HG03521 (cell line): ENCODE results near the gene TRMT2A.

Experiments used
- ATAC-seq: cut with Tn5 transposase; IDR thresholded peaks from one replicate; pipeline ENCODE4 v1.9.1; 2021; ENCODE audit warnings: mild to moderate bottlenecking, moderate library complexity; ENCODE audit not compliant: unreplicated experiment

The TRMT2A gene

DNA sequence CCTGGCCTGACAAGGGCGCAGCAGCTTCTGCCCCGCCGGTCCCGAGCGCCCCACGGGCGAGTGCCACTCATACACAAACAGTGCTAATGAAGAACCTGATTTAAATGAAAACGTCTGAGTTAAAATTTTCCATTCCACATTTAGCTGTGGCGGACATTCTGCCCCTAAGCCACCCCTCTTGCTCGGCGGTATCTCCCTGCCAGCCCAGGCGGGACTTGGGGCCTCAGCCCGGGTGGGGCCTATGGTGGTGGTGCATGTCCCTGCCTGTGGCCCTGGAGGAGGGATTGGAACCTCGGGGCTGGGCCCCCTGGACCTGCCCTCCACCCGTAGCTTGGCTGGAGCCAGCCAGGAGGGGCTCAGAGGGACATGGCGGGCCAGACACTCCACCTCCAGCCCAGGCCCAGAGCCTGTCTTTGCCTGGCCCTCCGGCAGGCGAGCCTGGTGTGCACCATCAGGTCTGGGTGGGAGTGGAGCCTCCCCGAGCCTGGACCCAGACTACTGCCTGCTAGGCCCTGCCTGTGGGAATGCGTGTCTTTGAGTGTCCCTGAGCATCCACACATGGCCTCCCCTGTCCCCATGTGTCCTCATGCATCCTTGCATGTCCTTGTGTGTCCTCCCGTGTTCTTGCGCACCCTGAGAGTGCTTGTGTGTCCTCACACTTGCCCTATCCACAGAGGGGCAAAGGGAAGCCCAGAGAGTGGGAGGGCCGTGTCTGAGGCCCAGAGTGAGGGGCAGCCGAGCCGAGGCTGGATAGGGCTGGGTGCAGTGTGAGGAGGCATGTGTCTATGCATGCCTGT is 19.0 kb upstream of the TRMT2A start:
- ATAC-seq, result no peak

DNA sequence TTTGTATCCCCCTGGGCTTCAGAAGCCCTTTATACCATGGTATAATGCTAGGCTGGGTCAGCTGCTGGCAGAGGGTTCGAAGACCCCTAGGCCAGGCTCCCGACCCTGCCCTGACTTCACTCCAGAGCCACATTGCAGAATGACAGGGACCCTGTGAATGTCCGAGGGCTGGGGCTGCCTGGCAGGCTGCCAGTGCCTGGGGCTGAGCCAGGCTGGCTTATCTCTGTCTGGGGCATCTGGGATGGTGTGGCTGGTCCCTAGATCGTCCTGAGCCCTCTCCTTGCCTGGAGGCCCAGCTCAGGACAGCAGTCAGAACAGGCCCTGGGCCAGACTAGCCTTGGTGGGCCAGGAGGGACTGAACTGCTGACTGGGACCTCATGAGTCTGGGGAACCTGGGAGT is 18.2 kb upstream of the TRMT2A start:
- ATAC-seq, result no peak

DNA sequence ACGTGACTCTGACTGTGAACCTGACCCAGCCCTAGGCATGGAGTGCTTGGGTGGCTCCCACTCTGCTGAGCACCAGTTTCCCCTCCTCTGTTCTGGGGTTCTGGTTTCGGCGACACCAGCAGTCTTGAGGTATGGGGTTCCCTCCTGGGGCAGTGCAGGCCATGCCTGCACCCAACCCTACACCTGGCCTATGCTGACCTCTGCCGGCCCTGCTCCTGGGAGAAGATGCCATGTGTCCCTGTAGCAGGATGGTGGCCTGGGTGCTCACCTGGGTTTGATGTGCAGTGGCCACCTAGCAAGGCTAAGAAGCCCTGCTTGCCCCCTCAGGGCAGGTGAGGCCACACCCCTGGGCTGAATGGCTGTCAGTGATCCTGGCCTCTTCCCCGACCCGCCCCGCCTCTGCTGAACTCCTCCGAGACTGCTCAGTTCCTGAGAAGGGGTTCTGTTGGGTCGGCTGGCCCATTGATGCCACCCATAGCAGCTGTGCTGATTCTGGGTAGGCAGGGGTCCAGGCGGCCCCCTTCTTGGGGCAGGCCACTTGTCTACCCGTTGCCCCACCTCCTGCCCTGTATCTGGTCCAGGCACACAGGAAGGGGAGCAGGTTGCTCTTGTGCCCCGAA is 17.0 kb upstream of the TRMT2A start:
- no peak for ATAC-seq

DNA sequence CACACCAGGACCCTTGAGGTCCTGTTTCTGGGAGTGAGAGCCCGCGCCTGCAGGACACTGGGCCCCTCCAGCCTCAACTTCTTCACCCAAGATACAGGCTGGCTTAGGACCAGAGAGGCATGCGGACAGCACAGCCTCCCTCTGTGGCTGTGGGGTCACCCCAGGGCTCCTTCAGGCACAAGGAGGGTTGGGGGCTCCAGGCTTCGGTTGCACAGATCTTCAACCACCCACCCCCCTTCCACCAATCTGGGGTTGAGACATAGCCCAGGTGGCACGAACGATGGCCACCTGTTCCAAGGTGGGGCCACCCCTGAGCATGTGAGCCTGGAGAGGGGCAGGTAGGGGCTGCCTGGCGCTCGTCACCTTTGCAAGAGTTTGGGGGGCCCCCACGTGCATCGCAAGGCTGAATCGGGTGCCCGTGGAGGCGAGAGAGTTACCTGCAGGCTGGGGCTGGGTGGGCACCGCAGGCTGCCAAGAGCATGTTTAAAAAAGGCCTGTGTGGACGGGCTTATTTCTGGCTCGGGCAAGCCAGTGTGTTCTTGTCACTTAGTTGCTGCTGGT is 15.7 kb upstream of the TRMT2A start:
- no peak for ATAC-seq

DNA sequence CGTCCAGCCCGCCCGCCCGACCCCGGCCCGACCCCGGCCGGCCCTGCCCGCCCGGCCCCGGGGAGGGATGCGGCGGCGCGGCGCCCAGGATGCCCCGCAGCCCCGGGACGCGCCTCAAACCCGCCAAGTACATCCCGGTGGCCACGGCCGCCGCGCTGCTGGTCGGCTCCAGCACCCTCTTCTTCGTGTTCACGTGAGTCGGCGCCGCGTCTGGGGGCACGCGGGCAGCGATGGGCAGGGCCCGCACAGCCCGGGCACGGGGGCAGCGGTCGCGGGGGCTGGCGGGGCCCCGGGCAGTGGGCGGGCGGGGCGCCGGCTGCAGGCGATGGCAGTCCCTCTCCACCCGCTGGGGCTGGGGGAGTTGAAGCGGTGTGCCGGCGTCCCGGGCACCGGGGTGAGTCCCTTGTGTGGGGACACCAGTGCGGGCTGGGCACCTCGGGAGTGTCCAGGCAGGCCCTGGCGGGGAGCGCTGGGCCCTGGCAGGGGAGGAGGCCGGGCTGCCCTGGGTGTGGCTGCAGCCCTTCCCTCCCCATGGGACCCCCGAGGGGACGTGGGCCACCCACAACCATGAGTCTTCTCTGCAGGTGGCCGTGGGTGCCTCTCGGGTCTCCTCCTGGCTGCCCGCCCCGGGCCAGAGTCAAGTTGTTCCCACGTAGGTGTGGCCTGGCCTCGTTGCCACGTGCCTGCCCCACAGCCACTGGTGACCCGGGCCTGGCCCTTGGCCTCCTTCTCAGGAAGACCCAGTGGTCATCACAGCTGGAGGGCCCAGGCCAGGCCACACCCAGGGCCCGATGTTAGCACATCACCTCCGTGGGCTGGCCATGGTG is 15.0 kb upstream of the TRMT2A start:
- no peak for ATAC-seq

DNA sequence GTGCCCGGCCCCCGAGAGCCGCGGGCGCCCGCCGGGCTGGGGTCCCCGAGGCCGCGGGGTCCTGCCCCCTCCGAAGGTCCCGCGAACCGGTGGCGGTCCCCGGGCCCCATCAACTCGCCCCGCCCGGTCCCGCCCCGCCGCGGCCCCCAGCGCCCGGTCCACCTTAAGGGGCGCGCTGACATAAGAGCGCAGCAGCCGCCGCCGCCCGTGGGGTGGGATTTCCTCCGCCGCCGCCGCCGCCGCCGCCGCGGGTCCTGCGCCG is 14.5 kb upstream of the TRMT2A start, which contains the start of gene ZDHHC8:
TSS of gene ZDHHC8 (plus strand) at position 208 of the 262 bp plus-strand sequence. CDS start 144 bp downstream, outside the sequence.
- peak; percentile 37 for ATAC-seq

DNA sequence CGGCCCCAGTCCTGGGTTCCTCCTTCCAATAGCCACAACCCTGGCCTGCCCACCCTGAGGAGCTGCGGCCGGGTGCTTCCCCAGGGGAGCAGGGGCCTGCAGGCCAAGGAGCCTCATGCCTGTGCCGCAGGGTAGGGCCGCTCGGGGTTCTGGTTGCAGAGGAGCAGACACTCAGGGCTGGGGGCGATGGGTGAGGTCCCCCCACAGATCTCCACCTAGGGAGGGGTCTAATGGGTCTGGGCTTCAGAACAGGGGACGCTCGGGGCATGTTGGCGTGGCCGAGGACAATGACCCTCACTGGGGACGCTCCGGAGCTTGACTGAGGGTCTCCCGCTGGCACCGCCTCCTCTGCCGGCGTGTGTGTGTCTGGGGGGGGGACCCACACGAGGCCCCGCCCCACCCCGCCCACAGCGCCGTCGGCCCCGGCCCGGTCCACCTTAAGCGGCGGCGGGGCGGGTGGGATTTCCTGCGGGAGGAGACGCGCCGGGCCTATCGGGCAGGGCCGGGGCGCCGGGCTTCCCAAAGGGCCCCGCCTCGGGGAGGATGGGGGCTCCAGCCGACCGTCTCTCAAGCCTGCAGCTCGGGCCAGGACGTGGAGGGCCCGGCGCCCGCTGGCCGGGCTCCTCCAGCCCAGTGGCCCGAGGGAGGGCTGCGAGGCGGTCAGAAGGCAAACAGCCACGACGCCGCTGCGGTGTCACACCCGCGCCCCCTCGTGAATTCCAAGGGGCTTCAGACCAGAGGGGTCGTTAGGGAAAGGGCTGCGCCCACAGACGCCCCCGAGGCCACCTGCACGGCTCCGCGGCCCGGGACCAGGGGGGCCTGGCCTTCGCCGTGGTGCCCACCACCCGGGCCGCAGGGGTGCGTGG is 13.9 kb upstream of the TRMT2A start:
- peak; percentile 39 for ATAC-seq

DNA sequence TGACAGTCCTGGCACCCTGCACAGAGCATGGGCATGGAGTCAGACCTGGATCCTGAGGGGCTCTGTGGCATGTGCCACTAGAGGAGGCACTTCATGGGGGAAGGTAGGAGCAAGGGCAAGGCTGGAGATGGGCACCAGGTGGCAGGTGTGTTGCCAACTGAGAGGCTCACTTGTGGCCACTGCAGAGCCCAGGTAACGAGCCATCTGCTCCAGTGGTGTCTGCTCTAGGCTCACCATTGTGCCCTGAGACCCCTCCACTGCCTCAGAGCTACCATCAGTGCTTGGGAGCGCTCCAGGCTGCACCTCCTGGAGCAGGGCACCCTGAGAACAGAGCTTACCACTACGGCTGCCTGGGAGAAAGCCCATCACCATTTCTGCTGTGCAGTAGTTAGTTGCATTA is 13.3 kb upstream of the TRMT2A start:
- no peak for ATAC-seq

DNA sequence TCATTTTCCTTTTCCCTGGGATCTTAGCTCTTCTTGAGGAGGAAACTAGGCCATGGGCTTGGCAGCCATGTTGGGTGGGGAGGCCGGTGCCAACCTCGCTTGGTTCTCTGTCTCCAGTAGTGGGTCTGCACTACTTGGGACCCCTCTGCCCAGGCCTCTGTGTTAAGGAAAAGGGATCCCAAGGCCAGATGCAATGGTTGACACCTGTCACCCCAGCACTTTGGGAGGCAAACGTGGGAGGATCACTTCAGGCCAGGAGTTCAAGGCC is 12.7 kb upstream of the TRMT2A start:
- no peak for ATAC-seq

DNA sequence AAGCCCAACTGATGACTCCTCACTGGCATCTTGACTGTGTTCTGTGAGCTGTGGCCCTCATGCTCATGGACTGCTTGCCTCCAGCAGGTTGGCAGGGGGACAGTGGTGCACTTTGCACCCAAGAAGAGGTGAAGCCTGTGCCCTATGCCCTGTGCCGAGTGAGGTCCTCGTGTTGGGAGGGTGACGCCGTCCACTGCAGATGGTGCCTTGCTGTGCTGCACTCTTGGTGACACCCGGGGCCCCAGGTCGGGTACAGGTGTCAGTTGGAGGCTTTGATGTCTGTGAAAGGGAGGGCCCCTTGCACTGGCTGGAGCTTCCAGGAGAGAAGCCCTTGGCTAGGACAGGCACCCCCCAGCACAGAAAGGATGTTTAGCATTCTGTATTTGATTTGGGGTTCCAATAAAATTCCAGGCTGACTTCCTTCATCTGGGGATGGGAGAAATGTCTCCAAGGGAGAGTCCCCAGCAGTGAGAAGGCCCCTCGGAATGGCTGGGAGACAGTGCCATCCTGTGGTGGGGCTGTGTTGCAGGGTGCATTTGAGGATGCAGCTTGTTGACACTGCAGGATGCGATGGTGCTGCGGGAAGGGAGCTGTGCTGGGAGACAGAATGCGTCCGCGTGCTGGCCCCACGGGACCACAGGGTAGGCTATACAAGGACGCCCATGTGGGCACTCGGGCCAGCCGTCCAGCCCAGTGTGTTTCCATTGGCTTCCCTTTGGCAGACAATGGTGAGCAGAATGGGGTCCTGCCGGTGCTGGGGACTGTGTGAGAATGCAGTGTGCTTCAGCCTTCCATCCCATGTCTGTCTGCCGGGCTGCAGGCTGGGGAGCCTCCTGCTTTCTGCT is 12.1 kb upstream of the TRMT2A start:
- ATAC-seq, result no peak

DNA sequence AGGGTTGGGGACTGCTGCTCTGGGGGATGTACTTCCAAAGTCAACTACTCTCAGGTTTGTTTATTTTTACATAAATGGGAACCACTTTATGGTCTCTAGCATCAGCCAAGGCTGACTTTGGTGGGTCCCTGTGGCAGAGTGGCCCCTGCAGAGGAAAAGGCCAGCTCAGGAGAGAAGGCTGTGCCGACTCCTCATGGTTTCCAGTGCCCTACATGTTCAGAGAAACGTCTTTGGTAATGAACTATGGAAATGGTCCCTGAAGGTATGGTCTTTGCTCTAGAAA is 11.5 kb upstream of the TRMT2A start:
- no peak for ATAC-seq

DNA sequence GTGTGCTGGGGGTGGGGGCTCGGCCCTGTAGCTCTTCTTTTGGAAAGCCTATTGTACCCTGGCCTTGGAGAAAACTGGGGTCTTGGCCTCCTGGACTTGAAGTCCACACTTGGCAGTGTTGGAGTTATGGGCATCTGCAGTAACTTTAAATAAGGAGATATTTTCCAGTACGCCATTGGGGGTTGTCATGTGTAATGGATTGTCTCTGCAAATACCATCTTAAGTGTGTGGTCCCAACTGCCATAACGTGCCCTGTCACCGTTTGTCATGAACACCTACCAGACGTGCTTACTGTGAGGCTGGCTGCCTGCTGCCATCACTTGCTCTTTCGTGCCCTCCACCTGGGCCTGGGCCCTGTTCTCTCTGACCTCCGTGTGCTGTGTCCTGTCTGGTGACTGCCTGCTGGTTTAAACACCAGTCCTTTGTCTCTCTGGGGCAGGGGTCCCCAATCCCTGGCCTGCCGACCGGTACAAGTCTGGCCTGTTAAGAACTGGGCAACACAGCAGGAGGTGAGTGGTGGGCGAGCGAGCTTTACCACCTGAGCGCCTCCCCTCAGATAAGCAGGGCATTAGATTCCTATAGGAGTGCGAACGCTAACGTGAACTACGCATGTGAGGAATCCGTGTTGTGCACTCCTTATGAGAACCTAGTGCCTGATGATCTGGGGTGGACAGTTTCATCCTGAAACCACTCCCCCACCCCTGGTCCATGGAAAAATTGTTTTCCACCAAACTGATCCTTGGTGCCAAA is 11.0 kb upstream of the TRMT2A start:
- no peak for ATAC-seq

DNA sequence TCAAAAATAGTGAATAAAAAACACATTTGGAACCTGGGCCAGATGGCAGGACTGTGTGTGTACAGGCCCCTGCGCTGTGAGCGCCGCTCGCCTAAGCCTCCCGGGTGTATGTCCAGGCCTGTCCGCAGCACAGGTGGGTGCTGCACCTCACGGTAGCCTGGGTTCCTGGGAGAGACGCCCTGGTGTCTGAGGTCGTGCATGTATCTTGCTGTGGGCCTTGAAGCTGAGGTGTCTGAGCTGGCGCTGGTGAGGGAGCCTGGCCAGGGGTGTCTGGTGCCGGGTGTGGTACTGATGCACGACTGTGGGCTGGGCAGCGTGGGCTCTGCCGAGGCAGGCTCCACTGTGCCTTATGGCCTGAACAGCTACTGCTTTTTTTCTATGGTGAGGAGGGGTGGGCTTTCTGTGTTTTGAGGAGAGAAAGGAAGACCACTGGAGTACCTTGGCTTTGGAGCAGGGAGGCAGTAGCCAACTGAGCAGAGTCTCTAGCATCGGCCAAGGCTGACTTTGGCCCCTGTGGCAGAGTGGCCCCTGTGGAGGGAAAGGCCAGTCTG is 10.4 kb upstream of the TRMT2A start:
- no peak for ATAC-seq

DNA sequence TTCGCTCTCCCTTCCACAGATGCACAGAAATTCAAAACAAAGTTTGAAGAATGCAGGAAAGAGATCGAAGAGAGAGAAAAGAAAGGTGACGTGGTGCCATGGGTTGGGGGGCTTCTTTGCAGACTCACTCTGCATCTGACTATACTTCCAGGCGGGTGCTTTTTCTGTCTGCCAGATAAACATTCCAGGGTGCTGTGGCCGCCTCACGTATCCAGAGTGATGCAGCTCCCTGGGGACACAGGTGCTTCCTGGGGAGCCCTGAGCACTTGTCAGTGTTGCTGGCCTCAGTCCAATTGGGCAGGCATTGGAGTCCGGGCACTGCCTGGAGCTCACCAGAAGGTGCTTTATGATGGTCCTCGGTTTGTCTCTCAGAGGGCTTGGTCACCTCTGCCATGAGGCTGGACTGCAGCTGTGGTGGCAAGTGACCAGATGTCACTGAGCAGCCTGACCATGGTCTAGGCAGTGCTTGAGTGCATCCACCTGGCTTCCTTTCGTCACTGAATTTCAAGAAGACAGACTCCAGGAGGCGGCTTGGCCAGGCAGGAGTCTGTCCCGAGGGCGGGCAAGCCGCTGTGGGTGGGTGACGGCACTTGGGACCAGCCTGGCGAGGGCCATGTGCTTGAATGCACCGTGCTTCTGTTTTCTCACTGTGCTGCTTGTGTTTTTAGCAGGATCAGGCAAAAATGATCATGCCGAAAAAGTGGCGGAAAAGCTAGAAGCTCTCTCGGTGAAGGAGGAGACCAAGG is 9.4 kb upstream of the TRMT2A start:
- no peak for ATAC-seq

DNA sequence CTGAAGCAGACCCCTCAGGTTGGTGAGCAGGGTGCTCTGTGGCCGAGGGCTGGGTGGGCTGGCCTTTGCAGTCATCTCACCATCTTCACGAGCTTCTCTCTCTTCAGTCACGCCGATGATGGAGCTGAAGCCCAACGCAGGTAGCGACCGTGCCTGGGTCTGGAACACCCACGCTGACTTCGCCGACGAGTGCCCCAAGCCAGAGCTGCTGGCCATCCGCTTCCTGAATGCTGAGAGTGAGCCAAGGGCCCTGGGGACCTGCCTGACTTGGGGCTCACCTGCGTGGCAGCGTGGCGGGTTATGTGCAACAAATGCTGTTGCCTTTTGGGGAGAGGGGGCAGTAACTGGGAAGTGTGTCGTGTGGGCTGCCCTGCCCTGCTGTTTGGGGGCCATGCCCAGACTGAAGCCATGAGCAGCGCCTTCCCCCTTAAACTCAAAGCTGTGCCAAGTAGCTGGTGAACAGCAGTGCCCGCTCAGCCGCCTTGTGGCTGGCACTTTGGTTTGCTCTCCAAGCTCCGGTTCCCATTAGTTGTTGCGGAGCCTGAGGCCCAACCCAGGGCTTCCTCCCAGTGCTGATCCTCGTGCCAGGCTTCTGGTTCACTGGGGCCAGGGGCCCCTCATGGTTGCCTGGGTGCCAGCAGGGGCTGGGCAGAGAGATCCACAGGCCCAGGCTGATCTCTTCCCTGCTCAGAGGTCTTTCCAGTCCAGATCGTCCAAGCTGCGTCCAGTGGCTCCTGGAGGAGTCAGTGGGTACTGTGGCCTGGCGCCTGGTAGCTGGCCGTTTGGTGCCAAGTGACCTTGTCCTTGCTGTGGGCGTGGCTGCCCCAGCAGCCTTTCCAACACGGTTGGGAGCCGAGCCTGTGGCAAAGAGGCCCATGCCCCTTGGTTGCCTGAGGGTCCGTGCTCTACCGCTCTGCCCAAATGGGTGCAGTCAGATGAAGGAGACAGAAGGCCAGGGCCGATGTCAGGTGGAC is 8.5 kb upstream of the TRMT2A start:
- ATAC-seq, result no peak

DNA sequence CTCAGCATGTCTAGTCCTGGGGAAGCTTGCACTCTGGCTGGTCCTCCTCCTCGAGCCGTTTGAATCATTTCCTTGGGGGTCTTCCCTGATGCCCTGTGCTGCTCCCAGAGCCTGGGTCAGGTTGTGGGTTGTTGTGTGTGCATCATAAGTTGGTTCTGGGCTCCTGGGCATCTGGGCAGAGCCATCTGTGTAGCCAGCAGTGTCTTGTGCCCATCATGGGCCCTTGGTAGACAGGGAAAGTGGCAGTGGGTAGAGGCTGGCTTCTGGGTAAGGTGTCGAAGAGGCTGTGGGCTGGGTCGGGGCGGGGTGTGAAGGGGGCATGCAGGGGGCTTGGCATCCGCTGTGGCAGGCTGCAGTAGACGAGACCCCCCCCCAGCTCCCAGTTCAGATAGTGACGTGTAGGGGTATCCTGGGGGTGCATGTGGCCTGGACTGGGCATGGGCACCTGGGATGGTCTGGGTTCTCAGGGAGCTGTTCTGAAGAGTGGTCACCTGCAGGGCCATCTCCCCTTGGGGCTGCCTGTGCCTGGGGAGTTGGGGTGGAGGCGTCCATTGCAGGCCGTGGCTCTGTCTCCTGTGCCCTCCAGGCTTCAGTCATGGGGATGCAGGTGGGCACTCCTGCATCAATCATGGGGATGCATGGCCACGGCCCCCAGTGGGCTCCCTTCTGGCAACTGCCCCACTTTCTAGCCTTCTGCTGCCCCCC is 7.2 kb upstream of the TRMT2A start:
- no peak for ATAC-seq
